ENCODE data around the gene ANKS6. TPM values are rescaled to one million over a fixed set of nuclear protein-coding genes. Genes with fewer than 3 reads are reported as not detected.

The ANKS6 gene
- total and polyA plus RNA-seq, 10 of the 15 experiments (the other 5 are each of a cell fraction or from before 2014, with no cell fraction given), result 2.0 to 16.2 (median 6.1) TPM

- no peak for TF ChIP-seq ZBTB11 (CRISPR knock-in tag; IDR thresholded peaks at IDR 0.05)
- TF ChIP-seq GATAD2B (conservative IDR thresholded peaks at IDR 0.05; ENCODE audit: low read depth), result no peak
These were observed 41.2 kb downstream of the ANKS6 start (continued) for GRCh38 chr9:98755006-98755618.

- no peaks in the 10 kb centered on the region for H3K9me3 ChIP-seq (replicated peaks; ENCODE audit: control insufficient read depth, insufficient read depth, low read length)
- H3K4me3 ChIP-seq, result no peak overlapping the region
- SMC1A ChIA-PET (ENCODE audit: uncharacterized antibody, unreplicated experiment), result no interaction called here
- H3K27ac ChIP-seq (ENCODE audit: control insufficient read depth, insufficient read depth), result no peak overlapping the region
- CTCF ChIA-PET, result no interaction called here
- intact Hi-C loops (cut with micrococcal nuclease; ENCODE audit: unreplicated experiment), result no loop called here
- no peak for TF ChIP-seq NR2F1 (conservative IDR thresholded peaks at IDR 0.05)
- no peak for TF ChIP-seq NRF1 (conservative IDR thresholded peaks at IDR 0.05; ENCODE audit: low read depth, low read length)
- TF ChIP-seq ZNF24 (IDR thresholded peaks at IDR 0.05), result no peak
- no peak for TF ChIP-seq EP300 (IDR thresholded peaks at IDR 0.05; ENCODE audit: borderline replicate concordance in 1 of 2, control insufficient read depth in 1 of 2, low read depth in 2 of 2, low read length in 2 of 2)
- TF ChIP-seq HDGF (IDR thresholded peaks at IDR 0.05), result no peak
- TF ChIP-seq IRF4 (IDR thresholded peaks at IDR 0.05; ENCODE audit: low read depth, low read length), result no peak
- TF ChIP-seq HSF1 (IDR thresholded peaks at IDR 0.05; ENCODE audit: low read depth, low read length), result no peak
- no peak for TF ChIP-seq MXI1 (IDR thresholded peaks at IDR 0.05; ENCODE audit: low read depth, low read length)
- TF ChIP-seq CBX5 (IDR thresholded peaks at IDR 0.05; ENCODE audit: low read depth), result no peak
- no peak for TF ChIP-seq SUZ12 (IDR thresholded peaks at IDR 0.05; ENCODE audit: unreplicated experiment)
- TF ChIP-seq ELK1 (IDR thresholded peaks at IDR 0.05; ENCODE audit: low read depth, low read length), result no peak
- no peaks in the 10 kb centered on the region; a peak in 1 of 4 replicates for H3K27me3 ChIP-seq (replicated peaks in 1 of 2; ENCODE audit: control insufficient read depth in 2 of 2, insufficient read depth in 2 of 2, low read length in 1 of 2)
- H3K4me2 ChIP-seq (ENCODE audit: control insufficient read depth, insufficient read depth), result no peak overlapping the region
- 38% methylated on average over 2 of the region's 2 CpGs for WGBS (ENCODE audit: insufficient coverage, insufficient replicate concordance, low lambda C conversion rate, missing lambda C conversion rate)
- H4K20me1 ChIP-seq (ENCODE audit: control insufficient read depth, insufficient read depth), result no peaks in the 10 kb centered on the region
- no peaks in the 10 kb centered on the region for H3K4me1 ChIP-seq (ENCODE audit: control insufficient read depth, insufficient read depth, low read length)
- in situ Hi-C loops (cut with MboI), result no loop called here
- no peak overlapping the region for H2AFZ ChIP-seq (ENCODE audit: control insufficient read depth, low read depth, low read length)
- no peaks in the 10 kb centered on the region for H3K79me2 ChIP-seq (ENCODE audit: control insufficient read depth, insufficient read depth, low read length)
- BruUV-seq (replicated peaks), result no TSS peak
- POLR2A ChIA-PET, result no interaction called here
- ATAC-seq (no peak), FAIRE-seq (no peak), DNase-seq (ENCODE audit: low read depth, low spot score) (no peak)
- H3K9ac ChIP-seq (ENCODE audit: control insufficient read depth, insufficient read depth, low read length), result no peak overlapping the region
- RAD21 ChIA-PET (ENCODE audit: unreplicated experiment), result no interaction called here
- H3K36me3 ChIP-seq (ENCODE audit: control insufficient read depth in 2 of 2, insufficient read depth in 2 of 2, low read length in 1 of 2), result no peaks in the 10 kb centered on the region
These were observed 45.1 kb downstream of the ANKS6 start for GRCh38 chr9:98751210-98751609.
